Thoracic aorta (tissue), 2 donors: Measurements from ENCODE around the gene FUT3. TPM values are rescaled to one million over a fixed set of nuclear protein-coding genes. Genes with fewer than 3 reads are reported as not detected.

Source experiments
- ATAC-seq: fragments of 150-250 bp; one replicate; pipeline ENCODE4 v1.8.0; 2017; ENCODE audit warnings: low read depth; ENCODE audit not compliant: insufficient number of reproducible peaks, low FRiP score
- DNase-seq: peaks from one replicate; pipeline ENCODE4 v3.0.0-alpha.2; 2020; ENCODE audit warnings: low spot score
- H3K27ac ChIP-seq, 2 donors: fragments of 200-600 bp; sonication (generic); 1 replicate in 1 of 2; 2 replicates in 1 of 2; pipeline ENCODE4 v1.5.1; 2016; ENCODE audit warnings: mild to moderate bottlenecking in 2 of 2, moderate library complexity in 2 of 2
- H3K27me3 ChIP-seq: fragments of 200-600 bp; sonication (generic); replicated peaks from 2 replicates; pipeline ENCODE4 v1.6.0; 2016; ENCODE audit warnings: mild to moderate bottlenecking; ENCODE audit not compliant: insufficient read depth
- H3K36me3 ChIP-seq: fragments of 200-600 bp; sonication (generic); one replicate; pipeline ENCODE4 v1.5.1; 2016
- H3K4me1 ChIP-seq, 2 donors: fragments of 200-600 bp; sonication (generic); 1 replicate in 1 of 2; 2 replicates in 1 of 2; pipeline versions ENCODE4 v1.5.1 to v1.6.0; 2016; ENCODE audit warnings: low read depth in 2 of 2, mild to moderate bottlenecking in 1 of 2; ENCODE audit not compliant: control insufficient read depth in 1 of 2
- H3K4me3 ChIP-seq: fragments of 200-600 bp; sonication (generic); 2 replicates; pipeline ENCODE4 v1.5.1; 2016; ENCODE audit warnings: mild to moderate bottlenecking
- H3K9me3 ChIP-seq: fragments of 200-600 bp; sonication (generic); 2 replicates; pipeline ENCODE4 v1.5.1; 2016
- total RNA-seq, 2 donors: library from RNA; depleted of rRNA; stranded (reverse); fragments of >200 nt; gene quantifications; one replicate each; pipeline versions ENCODE4 v1.1.0 to v1.2.3, GENCODE V29; 2016
- TF ChIP-seq, protein P1 (sequence below): fragments of 200-600 bp; sonication (generic); IDR thresholded peaks from one replicate; pipeline ENCODE4 v1.5.1; 2019; ENCODE audit warnings: antibody characterized with exemption

FUT3 gene
- total RNA-seq, 2 donors from 2014 or later: not detected

DNA sequence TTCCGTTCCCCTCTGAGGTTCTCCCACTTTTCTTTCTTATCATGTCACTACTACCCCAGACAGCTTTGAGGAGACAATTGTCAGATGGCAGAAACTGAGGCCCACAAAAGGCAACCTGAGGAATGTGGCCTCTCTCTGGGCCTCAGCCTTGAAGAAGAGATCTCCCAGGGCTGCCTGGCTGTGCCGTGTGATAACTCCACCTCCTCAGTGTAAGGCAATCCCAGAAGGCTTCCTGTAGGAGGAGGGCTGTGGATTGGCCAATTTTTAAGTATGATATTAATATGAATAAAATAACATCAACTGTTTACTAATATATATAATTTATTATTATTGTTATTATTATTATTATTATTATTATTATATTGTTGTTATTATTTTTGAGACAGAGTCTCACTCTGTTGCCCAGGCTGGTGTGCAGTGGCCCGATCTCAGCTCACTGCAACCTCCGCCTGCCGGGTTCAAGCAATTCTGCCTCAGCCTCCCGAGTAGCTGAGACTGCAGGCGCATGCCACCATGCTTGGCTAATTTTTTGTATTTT, 55.8 kb downstream of the FUT3 start:
- Histone ChIP-seq H3K4me3 (no peak overlapping the region), H3K9me3 (no peaks in the 10 kb centered on the region), H3K27me3 (no peaks in the 10 kb centered on the region), H3K27ac (no peak overlapping the region), H3K36me3 (no peaks in the 10 kb centered on the region), H3K4me1 (no peaks in the 10 kb centered on the region)
- ATAC-seq (no peak), DNase-seq (no peak)
- TF ChIP-seq, protein P1, sequence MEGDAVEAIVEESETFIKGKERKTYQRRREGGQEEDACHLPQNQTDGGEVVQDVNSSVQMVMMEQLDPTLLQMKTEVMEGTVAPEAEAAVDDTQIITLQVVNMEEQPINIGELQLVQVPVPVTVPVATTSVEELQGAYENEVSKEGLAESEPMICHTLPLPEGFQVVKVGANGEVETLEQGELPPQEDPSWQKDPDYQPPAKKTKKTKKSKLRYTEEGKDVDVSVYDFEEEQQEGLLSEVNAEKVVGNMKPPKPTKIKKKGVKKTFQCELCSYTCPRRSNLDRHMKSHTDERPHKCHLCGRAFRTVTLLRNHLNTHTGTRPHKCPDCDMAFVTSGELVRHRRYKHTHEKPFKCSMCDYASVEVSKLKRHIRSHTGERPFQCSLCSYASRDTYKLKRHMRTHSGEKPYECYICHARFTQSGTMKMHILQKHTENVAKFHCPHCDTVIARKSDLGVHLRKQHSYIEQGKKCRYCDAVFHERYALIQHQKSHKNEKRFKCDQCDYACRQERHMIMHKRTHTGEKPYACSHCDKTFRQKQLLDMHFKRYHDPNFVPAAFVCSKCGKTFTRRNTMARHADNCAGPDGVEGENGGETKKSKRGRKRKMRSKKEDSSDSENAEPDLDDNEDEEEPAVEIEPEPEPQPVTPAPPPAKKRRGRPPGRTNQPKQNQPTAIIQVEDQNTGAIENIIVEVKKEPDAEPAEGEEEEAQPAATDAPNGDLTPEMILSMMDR: no peak

DNA sequence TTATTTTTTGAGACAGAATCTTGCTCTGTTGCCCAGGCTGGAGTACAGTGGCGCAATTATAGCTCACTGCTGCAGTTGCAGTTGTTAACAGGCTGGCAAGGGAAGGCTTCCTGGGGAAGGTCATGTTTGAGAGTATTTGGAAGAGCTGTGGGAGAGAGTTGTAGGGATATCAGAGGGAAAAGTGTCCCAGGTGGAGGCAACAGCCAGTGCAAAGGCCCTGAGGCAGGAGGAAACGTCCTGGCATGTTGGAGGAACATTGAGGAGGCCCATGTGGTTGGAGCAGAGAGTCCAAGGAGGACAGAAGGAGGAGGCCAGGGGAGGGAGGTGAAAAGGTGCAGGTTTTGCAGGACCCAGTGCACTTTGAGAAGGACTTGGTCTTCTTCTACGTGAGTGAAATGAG, 58.1 kb downstream of the FUT3 start:
- TF ChIP-seq, protein P1: no peak
- Histone ChIP-seq H3K27me3 (no peaks in the 10 kb centered on the region), H3K36me3 (peaks cover 15% of the 10 kb centered on the region), H3K9me3 (no peaks in the 10 kb centered on the region), H3K4me1 (peaks cover 5 to 6% of the 10 kb centered on the region in 2 donors), H3K4me3 (no peak overlapping the region), H3K27ac (no peak overlapping the region)
- no peak for DNase-seq
- no peak for ATAC-seq

Other genes with a start within 250 kb of the FUT3 start
- 10 to 100 TPM; 55.1 to 80.6 TPM for gene SAFB2, start 228.7 kb downstream of the FUT3 start, total RNA-seq
- gene SAFB, start 228.4 kb downstream of the FUT3 start, total RNA-seq: 100 to 1,000 TPM in 1 of 2 donors, 10 to 100 TPM in 1; 28.6 to 101 TPM
- gene MICOS13, start 170.9 kb downstream of the FUT3 start, total RNA-seq: 10 to 100 TPM; 16.9 to 43.7 TPM
- 10 to 100 TPM in 1 of 2 donors, 1 to 10 TPM in 1; 7.5 to 11.6 TPM for gene HSD11B1L, start 170.4 kb downstream of the FUT3 start, total RNA-seq
- gene RPL36, start 161.2 kb downstream of the FUT3 start, total RNA-seq: 100 to 1,000 TPM; 274 to 397 TPM
- gene LONP1, start 131.3 kb downstream of the FUT3 start, total RNA-seq: 10 to 100 TPM; 52.8 to 82.8 TPM
- under 1 TPM in 1 of 2 donors, not detected in 1; 0.41 TPM for gene CATSPERD, start 130.8 kb downstream of the FUT3 start, total RNA-seq
- gene PRR22, start 66.7 kb downstream of the FUT3 start, total RNA-seq: 1 to 10 TPM; 1.1 to 1.3 TPM
- gene DUS3L, start 60.3 kb downstream of the FUT3 start, total RNA-seq: 10 to 100 TPM; 16.2 to 33.9 TPM
- gene NRTN, start 46.4 kb downstream of the FUT3 start, total RNA-seq: not detected
- not detected for gene FUT6, start 11.7 kb downstream of the FUT3 start, total RNA-seq
- gene FUT5, start 19.1 kb upstream of the FUT3 start, total RNA-seq: not detected
- gene NDUFA11, start 52.3 kb upstream of the FUT3 start, total RNA-seq: 100 to 1,000 TPM in 1 of 2 donors, 10 to 100 TPM in 1; 83.2 to 177 TPM
- 10 to 100 TPM; 13.3 to 13.6 TPM for gene VMAC, start 53.4 kb upstream of the FUT3 start, total RNA-seq
- 10 to 100 TPM in 1 of 2 donors, 1 to 10 TPM in 1; 8.5 to 48.7 TPM for gene CAPS, start 62.8 kb upstream of the FUT3 start, total RNA-seq
- gene RANBP3, start 126.7 kb upstream of the FUT3 start, total RNA-seq: 100 to 1,000 TPM in 1 of 2 donors, 10 to 100 TPM in 1; 51.4 to 101 TPM